ENCODE measurements around the gene ABCA7.

ABCA7 gene

DNA sequence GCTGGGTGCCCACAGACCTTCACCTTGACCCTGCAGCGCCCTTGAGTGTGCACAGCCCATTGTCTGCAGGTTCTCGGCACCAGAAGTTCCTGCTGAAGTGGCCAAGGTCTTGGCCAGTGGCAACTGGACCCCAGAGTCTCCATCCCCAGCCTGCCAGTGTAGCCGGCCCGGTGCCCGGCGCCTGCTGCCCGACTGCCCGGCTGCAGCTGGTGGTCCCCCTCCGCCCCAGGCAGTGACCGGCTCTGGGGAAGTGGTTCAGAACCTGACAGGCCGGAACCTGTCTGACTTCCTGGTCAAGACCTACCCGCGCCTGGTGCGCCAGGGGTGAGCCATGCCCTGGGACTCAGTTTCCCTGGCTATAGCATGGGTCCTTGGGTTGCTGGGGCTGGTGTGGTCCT, 15.1 kb downstream of the ABCA7 start:
- H3K4me3 ChIP-seq (replicated peaks; ENCODE audit: low read depth, low read length) = no peak overlapping the region
- TF ChIP-seq, protein P1, sequence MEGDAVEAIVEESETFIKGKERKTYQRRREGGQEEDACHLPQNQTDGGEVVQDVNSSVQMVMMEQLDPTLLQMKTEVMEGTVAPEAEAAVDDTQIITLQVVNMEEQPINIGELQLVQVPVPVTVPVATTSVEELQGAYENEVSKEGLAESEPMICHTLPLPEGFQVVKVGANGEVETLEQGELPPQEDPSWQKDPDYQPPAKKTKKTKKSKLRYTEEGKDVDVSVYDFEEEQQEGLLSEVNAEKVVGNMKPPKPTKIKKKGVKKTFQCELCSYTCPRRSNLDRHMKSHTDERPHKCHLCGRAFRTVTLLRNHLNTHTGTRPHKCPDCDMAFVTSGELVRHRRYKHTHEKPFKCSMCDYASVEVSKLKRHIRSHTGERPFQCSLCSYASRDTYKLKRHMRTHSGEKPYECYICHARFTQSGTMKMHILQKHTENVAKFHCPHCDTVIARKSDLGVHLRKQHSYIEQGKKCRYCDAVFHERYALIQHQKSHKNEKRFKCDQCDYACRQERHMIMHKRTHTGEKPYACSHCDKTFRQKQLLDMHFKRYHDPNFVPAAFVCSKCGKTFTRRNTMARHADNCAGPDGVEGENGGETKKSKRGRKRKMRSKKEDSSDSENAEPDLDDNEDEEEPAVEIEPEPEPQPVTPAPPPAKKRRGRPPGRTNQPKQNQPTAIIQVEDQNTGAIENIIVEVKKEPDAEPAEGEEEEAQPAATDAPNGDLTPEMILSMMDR (IDR thresholded peaks at IDR 0.05; ENCODE audit: low read depth, low read length, missing control alignments) = no peak
- no peak for DNase-seq (ENCODE audit: extremely low read depth, low read depth)

GRCh38 chr19:1055886-1056620, 16.1 kb downstream of the ABCA7 start:
- H3K4me3 ChIP-seq (replicated peaks; ENCODE audit: low read depth, low read length) = no peak overlapping the region
- TF ChIP-seq, protein P1 (IDR thresholded peaks at IDR 0.05; ENCODE audit: low read depth, low read length, missing control alignments) = no peak

DNA sequence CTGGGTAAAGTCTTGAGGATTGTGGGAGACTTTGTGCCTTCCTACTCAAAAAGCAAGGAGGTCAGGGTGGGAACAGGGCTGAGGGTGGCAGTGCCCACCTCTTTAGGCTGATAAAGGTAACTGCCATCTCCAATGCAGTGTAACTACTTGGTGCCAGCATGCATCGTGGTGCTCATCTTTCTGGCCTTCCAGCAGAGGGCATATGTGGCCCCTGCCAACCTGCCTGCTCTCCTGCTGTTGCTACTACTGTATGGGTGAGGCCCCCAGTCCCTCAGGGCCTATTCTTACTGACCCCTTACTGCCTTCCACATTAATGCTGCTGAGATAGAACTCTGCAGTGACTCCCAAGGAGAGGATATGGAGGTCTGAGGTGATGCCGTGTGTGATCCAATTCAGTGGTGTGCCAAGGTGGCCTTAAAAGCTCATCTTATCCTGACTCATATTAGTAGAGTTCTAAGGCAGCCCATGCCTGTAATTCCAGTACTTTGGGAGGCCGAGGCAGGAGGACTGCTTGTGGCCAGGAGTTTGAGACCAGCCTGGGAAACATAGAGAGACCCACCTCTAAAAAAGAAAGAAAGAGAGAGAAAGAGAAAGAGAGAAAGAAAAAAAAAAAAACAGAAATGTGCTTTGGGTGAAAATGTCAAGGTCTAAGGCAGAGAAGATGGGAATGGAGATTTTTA, 17.4 kb downstream of the ABCA7 start:
- TF ChIP-seq, protein P1 (IDR thresholded peaks at IDR 0.05; ENCODE audit: low read depth, low read length, missing control alignments) = no peak
- peak; percentile 33 for DNase-seq (ENCODE audit: extremely low read depth, low read depth)
- H3K4me3 ChIP-seq (replicated peaks; ENCODE audit: low read depth, low read length) = no peak overlapping the region

More at GRCh38 chr19:1055886-1056620, 16.1 kb downstream of the ABCA7 start:
- no peak for DNase-seq (ENCODE audit: extremely low read depth, low read depth)

DNA sequence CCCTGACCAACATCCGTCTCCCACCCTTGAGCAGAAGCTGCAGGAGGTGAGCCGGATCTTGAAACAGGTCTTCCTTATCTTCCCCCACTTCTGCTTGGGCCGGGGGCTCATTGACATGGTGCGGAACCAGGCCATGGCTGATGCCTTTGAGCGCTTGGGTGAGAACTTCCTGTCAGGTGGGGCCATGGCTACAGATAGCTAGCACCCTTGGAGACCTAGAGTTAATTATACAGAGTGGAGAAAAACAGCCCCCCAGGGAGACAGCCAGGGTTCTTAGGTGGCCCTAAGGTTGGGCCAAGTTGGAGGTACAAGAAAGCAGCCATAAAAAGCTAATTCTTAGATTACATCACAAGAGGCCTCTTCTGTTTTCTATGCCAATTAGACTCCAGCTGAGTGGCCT, 18.2 kb downstream of the ABCA7 start:
- DNase-seq (ENCODE audit: extremely low read depth, low read depth) = no peak
- TF ChIP-seq, protein P1 (IDR thresholded peaks at IDR 0.05; ENCODE audit: low read depth, low read length, missing control alignments) = no peak
- H3K4me3 ChIP-seq (replicated peaks; ENCODE audit: low read depth, low read length) = no peak overlapping the region

- H3K4me3 ChIP-seq (replicated peaks; ENCODE audit: low read depth, low read length) = no peak overlapping the region
- TF ChIP-seq, protein P1 (IDR thresholded peaks at IDR 0.05; ENCODE audit: low read depth, low read length, missing control alignments) = no peak
- DNase-seq (ENCODE audit: extremely low read depth, low read depth) = no peak
Observed at GRCh38 chr19:1060689-1061088, 20.8 kb downstream of the ABCA7 start.

GRCh38 chr19:1061987-1062386, 22.1 kb downstream of the ABCA7 start:
- no peak for DNase-seq (ENCODE audit: extremely low read depth, low read depth)

More at GRCh38 chr19:1061987-1062386, 22.1 kb downstream of the ABCA7 start:
- TF ChIP-seq, protein P1 (IDR thresholded peaks at IDR 0.05; ENCODE audit: low read depth, low read length, missing control alignments) = no peak
- H3K4me3 ChIP-seq (replicated peaks; ENCODE audit: low read depth, low read length) = no peak overlapping the region

Data from HFF-Myc (cell line).